Transverse colon (tissue), 4 donors: ENCODE measurements around the gene ZNF208. TPM values are rescaled to one million over a fixed set of nuclear protein-coding genes. Genes with fewer than 3 reads are reported as not detected.

ENCODE experiments used
- DNase-seq: peaks from one replicate; pipeline ENCODE4 v3.0.0-alpha.2; 2019
- H3K27ac ChIP-seq, 4 donors: fragments of 200-600 bp; sonication (generic); 2 replicates each; pipeline ENCODE4 v1.5.1; 2016 to 2018; ENCODE audit warnings: inconsistent platforms in 4 of 4
- H3K27me3 ChIP-seq: fragments of 200-600 bp; sonication (generic); 2 replicates; pipeline ENCODE4 v1.5.1; 2017; ENCODE audit warnings: inconsistent platforms
- H3K36me3 ChIP-seq, 4 donors: fragments of 200-600 bp; sonication (generic); 2 replicates each; pipeline ENCODE4 v1.5.1; 2017 to 2019; ENCODE audit warnings: inconsistent platforms in 4 of 4
- H3K4me1 ChIP-seq, 4 donors: fragments of 200-600 bp; sonication (generic); 2 replicates each; pipeline ENCODE4 v1.5.1; 2017 to 2020; ENCODE audit warnings: inconsistent platforms in 4 of 4
- H3K4me3 ChIP-seq, 4 donors: fragments of 200-600 bp; sonication (generic); 1 replicate in 1 of 4; 2 replicates in 3 of 4; pipeline versions ENCODE4 v1.5.1 to v1.6.1; 2017 to 2019; ENCODE audit warnings: inconsistent platforms in 4 of 4
- H3K9me3 ChIP-seq, 2 donors: fragments of 200-600 bp; sonication (generic); 2 replicates each; pipeline ENCODE4 v1.5.1; 2017 to 2019; ENCODE audit warnings: inconsistent platforms in 2 of 2
- CTCF ChIP-seq, 5 experiments: fragments of 200-600 bp in 3 of 5; fragments of 450-650 bp in 2 of 5; sonication (generic) in 3 of 5; IDR thresholded peaks; 1 replicate in 2 of 5; 2 replicates in 3 of 5; pipeline ENCODE4 v1.5.1; 2016 to 2017; ENCODE audit warnings: antibody characterized with exemption in 5 of 5, inconsistent platforms in 3 of 5, mild to moderate bottlenecking in 2 of 5, moderate library complexity in 1 of 5
- EP300 ChIP-seq: sonication (generic); formaldehyde crosslinking; IDR thresholded peaks from one replicate; pipeline ENCODE4 v1.6.1; 2017; ENCODE audit warnings: antibody characterized with exemption, low read depth
- POLR2A ChIP-seq: fragments of 450-650 bp; IDR thresholded peaks from one replicate; pipeline ENCODE4 v1.6.1; 2016; ENCODE audit warnings: antibody characterized with exemption, mild to moderate bottlenecking, moderate library complexity
- POLR2AphosphoS5 ChIP-seq, 3 donors: sonication (generic); formaldehyde crosslinking; IDR thresholded peaks; one replicate each; pipeline ENCODE4 v1.6.1; 2016; ENCODE audit warnings: antibody characterized with exemption in 3 of 3
- WGBS, 2 donors: methylation state at CpG; one replicate each; pipeline ENCODE4 v1.1.5; 2018; ENCODE audit warnings: low coverage in 1 of 2; 5-methylcytosine and 5-hydroxymethylcytosine counted together
- in situ Hi-C, 4 donors: fragments of 200-750 bp; cut with MboI; loops; one replicate each; pipeline versions ENCODE4 v1.15.0 to v1.15.1; 2017; ENCODE audit warnings: low sequenced_read_pairs in 3 of 4, low pct_ligation_motif_present in 1 of 4, low pct_unique_long_range_greater_than_20kb in 1 of 4
- intact Hi-C: fragments of 100-400 bp; cut with DNase I; formaldehyde crosslinking; loops from one replicate; pipeline ENCODE4 v1.15.1; 2023; ENCODE audit warnings: low total_unique reads
- total RNA-seq, 4 donors: library from RNA; depleted of rRNA; stranded (reverse); fragments of >200 nt; gene quantifications; one replicate each; pipeline ENCODE4 v1.1.0, GENCODE V29; 2016

Gene ZNF208
- total RNA-seq, 4 donors from 2014 or later, result 1.8 to 3.4 (median 1.9) TPM; not detected in 1

DNA sequence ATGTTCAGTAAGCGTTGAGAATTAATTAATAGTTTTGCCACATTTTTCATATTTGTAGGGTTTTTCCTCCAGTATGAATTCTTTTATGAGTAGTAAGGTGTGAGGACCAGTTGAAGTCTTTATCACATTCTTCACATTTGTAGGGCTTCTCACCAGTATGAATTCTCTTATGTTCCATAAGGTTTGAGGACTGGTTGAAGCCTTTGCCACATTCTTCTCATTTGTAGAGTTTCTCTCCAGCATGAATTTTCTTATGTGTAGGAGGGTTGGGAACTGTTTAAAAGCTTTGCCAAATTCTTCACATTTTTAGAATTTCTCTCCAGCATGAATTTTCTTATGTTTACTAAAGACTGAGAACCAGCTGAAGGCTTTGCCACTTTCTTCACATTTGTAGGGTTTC lies 40.3 kb downstream of the ZNF208 start:
- no peak for DNase-seq
- in situ Hi-C loops, result no loop called here
- no peak overlapping the region for H3K27ac ChIP-seq
- TF ChIP-seq EP300 (no peak), CTCF (IDR thresholded peaks at IDR 0.05) (no peak), POLR2A (no peak), POLR2AphosphoS5 (IDR thresholded peaks at IDR 0.05) (no peak)
- WGBS, 2 donors, result 97 to 100% methylated on average over 1 of the region's 1 CpG
- no peaks in the 10 kb centered on the region for H3K27me3 ChIP-seq
- no peaks in the 10 kb centered on the region for H3K36me3 ChIP-seq
- no peak overlapping the region for H3K4me3 ChIP-seq
- H3K9me3 ChIP-seq, result peaks cover 65 to 89% of the 10 kb centered on the region in 2 donors
- H3K4me1 ChIP-seq, result no peaks in the 10 kb centered on the region
- intact Hi-C loops, result no loop called here

GRCh38 chr19:21947775-21948174 lies 63.0 kb downstream of the ZNF208 start:
- no peaks in the 10 kb centered on the region for H3K4me1 ChIP-seq
- no peak overlapping the region for H3K4me3 ChIP-seq
- H3K9me3 ChIP-seq, result peaks cover 43 to 61% of the 10 kb centered on the region in 2 donors
- intact Hi-C loops, result no loop called here
- in situ Hi-C loops, result no loop called here
- 83 to 84% methylated on average over 7 to 8 of the region's 8 CpGs for WGBS, 2 donors
- TF ChIP-seq POLR2AphosphoS5 (IDR thresholded peaks at IDR 0.05), result no peak
- no peak for TF ChIP-seq CTCF (IDR thresholded peaks at IDR 0.05)
- TF ChIP-seq POLR2A, result no peak
- no peak for TF ChIP-seq EP300
- H3K36me3 ChIP-seq, result no peaks in the 10 kb centered on the region
- H3K27ac ChIP-seq, result no peak overlapping the region
- no peaks in the 10 kb centered on the region for H3K27me3 ChIP-seq
- DNase-seq, result no peak

DNA sequence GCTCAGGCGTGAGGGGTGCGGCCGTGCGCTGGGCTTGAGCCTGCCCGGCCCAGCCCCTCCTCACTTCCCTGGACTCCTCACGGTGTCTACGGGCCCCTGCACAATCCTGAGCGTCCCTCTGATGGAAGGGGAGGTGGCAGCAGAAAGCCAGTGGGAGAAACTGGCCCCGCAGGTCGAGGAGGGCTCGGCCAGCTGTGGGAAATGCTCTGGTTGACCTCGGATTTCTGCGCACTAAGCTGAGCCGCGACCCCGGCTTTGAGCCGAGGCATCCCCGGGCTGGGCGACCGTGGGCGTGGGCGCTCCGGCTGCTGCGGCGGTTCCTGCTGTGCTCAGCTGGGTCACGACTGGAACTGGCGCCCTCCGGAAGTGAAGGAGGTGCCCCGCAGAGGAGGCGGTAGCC lies 70.1 kb downstream of the ZNF208 start:
- WGBS, 2 donors, result 87 to 89% methylated on average over 9 to 28 of the region's 30 CpGs
- TF ChIP-seq POLR2AphosphoS5 (IDR thresholded peaks at IDR 0.05) (no peak), CTCF (IDR thresholded peaks at IDR 0.05) (no peak), POLR2A (no peak), EP300 (no peak)
- peaks cover 1 to 14% of the 10 kb centered on the region in 2 donors for H3K9me3 ChIP-seq
- in situ Hi-C loops (no loop called here), intact Hi-C loops (no loop called here)
- no peaks in the 10 kb centered on the region for H3K4me1 ChIP-seq
- DNase-seq, result no peak
- no peaks in the 10 kb centered on the region for H3K27me3 ChIP-seq
- H3K36me3 ChIP-seq, result no peaks in the 10 kb centered on the region
- H3K4me3 ChIP-seq, result no peak overlapping the region
- H3K27ac ChIP-seq, result no peak overlapping the region

DNA sequence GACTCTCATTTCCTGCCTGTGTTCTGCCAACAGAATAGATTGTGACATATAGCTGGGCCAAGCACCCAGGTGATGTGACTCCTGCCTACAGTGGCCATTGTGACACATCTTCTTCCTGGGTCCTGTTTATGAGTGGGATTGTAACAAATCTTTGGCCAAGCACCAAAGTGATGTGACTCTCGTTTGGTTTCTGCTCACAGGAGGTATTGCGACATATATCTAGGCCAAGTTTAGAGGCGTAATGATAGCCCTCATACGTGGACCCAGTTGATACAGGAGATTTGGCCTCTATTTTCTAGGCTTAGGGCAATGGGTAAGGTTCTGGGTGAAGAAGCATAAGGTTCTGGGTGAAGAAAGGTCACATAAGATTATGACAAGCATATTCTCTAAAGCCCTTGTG lies 76.2 kb downstream of the ZNF208 start:
- no peaks in the 10 kb centered on the region for H3K36me3 ChIP-seq
- in situ Hi-C loops, result no loop called here
- H3K27me3 ChIP-seq, result no peaks in the 10 kb centered on the region
- WGBS, 2 donors, result 58 to 65% methylated on average over 4 of the region's 4 CpGs
- H3K9me3 ChIP-seq, result peaks cover 0 to 5% of the 10 kb centered on the region in 2 donors
- H3K4me3 ChIP-seq, result no peak overlapping the region
- intact Hi-C loops, result no loop called here
- H3K27ac ChIP-seq, result no peak overlapping the region
- H3K4me1 ChIP-seq, result no peaks in the 10 kb centered on the region
- TF ChIP-seq POLR2AphosphoS5 (IDR thresholded peaks at IDR 0.05) (no peak), POLR2A (no peak)
- DNase-seq, result no peak

GRCh38 chr19:21934131-21934530 lies 76.6 kb downstream of the ZNF208 start:
- H3K4me1 ChIP-seq, result no peaks in the 10 kb centered on the region
- no peak overlapping the region for H3K27ac ChIP-seq
- 84 to 96% methylated on average over 3 to 5 of the region's 5 CpGs for WGBS, 2 donors
- H3K4me3 ChIP-seq, result no peak overlapping the region
- peaks cover 0 to 4% of the 10 kb centered on the region in 2 donors for H3K9me3 ChIP-seq
- no peaks in the 10 kb centered on the region for H3K27me3 ChIP-seq
- no peak for TF ChIP-seq POLR2A
- TF ChIP-seq EP300, result no peak
- no peak for TF ChIP-seq POLR2AphosphoS5 (IDR thresholded peaks at IDR 0.05)
- no peak for TF ChIP-seq CTCF (IDR thresholded peaks at IDR 0.05)
- intact Hi-C loops, result no loop called here
- no peaks in the 10 kb centered on the region for H3K36me3 ChIP-seq
- DNase-seq, result no peak
- in situ Hi-C loops, result no loop called here
